Activated gamma-delta T cell treated with anti-CD3 and anti-CD28 coated beads, Interleukin-2, amount 50 U/mL, for 16 hours (primary cell): ENCODE measurements around the gene LRRC10.

Experiments
- DNase-seq: peaks from one replicate; pipeline ENCODE4 v3.0.0-alpha.2; 2020; ENCODE audit warnings: low read depth

The LRRC10 gene

DNA sequence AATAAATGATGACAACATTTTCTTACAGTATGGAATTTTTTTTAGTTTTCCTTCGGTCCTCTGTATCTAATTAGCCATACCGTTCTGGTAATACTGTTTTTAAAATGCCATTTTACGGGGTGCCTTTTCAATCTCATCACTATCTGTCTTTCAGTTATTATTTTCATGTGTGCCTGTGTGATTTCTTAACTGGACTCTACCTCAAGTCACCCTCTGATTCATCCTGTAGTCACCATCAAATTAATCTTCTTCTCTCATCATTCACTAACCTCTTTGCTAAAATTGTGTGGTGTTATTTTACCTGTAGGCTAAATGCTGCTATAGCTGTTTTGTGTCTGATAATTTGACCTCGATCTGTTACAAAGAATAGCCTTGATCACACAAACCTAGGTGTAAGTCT is 41.5 kb downstream of the LRRC10 start:
- DNase-seq, result no peak

DNA sequence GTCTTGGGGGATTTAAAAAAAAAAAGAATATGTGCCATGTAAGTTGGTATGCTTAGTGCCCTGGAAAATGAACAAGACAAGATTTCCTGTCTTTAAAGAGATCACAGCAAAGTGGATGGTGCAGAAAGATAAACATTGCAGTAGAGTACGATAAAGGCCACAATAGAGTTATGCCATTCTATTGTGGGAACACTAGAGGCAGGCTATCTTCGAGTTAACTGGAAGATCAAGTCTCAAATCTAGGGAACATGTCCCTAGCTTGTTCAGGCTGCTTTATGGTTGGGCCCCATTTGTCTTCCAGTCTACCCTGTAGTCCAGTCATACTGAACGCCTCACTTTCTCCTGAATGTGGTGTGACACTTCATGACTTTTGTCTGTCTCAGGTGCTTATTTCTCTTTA is 44.1 kb downstream of the LRRC10 start:
- no peak for DNase-seq

DNA sequence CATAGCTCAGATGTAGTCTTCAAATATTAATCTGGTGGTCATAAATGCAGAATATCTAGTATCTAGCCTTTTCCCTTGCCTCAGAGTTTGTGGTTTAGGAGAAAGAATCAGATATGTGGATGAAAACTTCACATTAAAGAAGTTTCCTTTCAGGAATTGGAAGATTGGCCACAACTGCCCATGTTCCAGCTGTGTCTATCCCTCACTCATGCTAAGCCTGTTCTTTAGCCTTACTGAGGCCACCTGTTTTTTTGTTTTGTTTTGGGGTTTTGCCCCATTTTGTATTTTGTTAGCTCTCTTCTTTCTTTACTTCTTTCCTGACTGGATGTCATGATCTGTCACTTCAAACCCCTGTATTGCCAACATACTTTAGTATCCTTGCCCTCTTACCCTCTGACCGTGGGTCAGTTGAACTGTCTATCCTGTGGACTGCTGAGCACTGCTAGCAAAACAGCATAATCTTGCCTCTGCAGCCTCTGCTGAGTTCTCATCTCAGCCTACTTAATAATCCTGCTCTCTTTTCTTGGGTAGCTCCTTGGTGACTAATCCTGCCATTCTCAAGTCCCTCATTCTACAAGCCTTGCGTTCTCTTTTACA is 47.4 kb downstream of the LRRC10 start:
- DNase-seq, result no peak
